ENCODE results near the gene MTX1.

MTX1 gene

DNA sequence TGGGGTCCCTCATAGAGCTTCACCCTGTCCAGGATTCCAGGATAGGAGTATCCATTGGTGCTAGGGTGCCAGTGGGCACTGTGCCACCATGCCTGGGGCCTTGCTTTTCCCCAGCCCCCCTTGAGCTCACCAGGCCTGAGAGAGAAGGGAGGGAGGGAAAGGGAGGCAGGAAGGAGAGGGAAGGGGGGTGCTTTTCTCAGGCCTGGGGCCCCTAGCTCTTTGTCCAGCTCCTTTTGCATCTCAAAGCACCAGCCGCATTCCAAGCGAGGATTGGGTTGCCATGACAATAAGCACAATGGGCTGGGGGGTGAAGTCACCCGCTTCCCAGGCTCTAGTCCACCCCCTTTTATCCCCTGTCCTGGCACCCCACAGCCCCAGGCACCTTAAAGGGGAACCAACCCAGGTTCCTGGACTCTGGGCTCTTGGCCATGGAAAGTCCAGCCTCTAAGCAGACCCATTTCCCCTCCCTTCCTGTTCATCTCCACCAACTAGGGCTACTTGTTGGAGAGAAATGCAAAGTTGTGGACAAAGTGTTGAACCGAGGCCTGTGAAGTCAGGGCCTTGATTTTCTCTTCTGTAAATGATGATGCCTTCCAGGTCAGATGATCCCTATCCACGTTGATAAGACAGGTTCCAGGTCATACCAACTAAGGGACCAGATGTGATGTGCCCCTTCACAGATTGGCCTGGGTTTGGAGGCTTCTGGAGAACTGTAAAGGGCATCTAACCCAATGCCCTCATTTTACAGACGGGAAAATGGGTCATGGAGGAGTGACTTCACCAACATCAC, 12.2 kb upstream of the MTX1 start:
- no peak overlapping the region for H3K27ac ChIP-seq
- TF ChIP-seq, protein P1, sequence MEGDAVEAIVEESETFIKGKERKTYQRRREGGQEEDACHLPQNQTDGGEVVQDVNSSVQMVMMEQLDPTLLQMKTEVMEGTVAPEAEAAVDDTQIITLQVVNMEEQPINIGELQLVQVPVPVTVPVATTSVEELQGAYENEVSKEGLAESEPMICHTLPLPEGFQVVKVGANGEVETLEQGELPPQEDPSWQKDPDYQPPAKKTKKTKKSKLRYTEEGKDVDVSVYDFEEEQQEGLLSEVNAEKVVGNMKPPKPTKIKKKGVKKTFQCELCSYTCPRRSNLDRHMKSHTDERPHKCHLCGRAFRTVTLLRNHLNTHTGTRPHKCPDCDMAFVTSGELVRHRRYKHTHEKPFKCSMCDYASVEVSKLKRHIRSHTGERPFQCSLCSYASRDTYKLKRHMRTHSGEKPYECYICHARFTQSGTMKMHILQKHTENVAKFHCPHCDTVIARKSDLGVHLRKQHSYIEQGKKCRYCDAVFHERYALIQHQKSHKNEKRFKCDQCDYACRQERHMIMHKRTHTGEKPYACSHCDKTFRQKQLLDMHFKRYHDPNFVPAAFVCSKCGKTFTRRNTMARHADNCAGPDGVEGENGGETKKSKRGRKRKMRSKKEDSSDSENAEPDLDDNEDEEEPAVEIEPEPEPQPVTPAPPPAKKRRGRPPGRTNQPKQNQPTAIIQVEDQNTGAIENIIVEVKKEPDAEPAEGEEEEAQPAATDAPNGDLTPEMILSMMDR (conservative IDR thresholded peaks at IDR 0.05): no peak

DNA sequence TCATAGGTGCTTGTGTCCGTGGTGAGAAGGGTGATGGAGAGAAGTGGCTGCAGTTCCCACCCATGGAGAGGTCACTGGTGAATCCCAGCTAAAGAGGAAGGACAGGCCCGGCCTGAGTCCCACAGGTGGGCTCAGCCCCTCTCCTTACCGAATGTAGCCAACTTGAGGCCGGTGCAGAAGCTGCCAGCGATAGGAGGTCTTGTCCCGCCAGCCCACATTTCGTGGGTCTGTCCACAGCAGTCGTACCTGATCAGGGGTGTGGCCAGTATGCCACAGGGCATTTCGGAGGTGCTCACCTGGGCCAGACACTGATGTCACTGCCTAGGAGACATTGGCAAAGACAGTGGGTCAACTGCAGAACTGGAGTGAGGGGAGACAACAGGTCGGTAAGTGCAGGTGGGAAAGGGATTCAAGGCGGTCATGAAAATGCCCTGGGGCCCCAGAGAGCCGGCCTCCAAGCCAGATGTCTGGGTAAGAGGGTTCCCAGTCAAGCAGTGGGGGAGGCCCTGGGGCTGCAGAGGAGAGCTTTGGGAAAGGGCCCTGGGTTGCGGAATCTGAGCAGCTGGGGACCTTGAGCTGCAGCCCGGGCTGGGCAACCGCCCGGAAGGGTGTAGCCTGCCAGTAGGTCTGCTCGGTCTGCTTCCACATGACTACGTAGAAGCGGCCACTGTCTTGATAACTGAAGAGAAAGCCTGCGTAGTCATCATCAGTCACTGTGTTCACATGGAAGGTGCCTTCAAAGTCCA, 11.4 kb upstream of the MTX1 start:
- H3K27ac ChIP-seq: no peak overlapping the region
- TF ChIP-seq, protein P1 (conservative IDR thresholded peaks at IDR 0.05): no peak

DNA sequence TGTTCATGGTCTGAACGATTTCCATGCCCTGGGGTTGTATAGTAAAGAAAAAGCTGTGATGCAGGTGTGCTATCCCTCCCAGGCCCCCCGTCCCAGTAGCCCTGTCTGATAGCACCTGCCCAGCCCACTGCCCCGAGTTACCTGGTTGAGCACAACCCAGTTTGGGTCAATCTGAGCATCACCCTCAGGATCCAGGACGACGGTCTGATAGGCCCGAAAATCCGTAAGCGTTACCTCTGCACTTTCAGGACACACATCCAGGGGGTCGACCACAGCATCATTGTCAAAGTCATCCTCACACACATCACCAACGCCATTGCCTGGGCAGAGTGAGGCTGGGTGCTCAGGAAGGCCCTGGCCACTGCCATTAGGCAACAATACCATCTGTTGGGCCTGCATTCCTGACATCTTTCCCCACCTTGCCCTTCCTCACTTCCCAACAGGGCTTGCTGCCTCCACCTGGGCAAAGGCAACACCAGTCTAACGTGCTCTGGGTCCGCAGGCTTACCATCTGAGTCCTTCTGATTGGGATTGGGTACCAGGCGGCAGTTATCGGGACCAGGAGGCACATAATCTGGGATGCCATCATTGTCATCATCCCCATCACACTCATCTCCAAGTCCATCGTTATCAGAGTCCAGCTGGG, 10.5 kb upstream of the MTX1 start:
- H3K27ac ChIP-seq: no peak overlapping the region
- TF ChIP-seq, protein P1 (conservative IDR thresholded peaks at IDR 0.05): no peak

DNA sequence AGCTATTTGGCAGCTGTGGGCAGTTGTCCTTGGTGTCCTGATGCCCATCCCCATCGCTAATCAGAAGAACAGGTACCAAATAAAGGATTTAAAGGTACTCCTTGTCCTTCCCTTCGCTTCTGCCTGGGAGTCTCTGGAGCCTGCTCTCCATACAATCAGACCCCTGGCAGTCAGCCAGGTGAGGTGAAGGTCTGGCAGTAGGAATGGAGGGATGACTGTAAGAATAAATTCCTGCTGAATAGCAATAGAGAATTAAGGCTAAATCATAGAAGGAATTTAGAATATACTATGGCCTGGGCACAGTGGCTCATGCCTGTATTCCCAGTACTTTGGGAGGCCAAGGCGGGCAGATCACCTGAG, 10.0 kb upstream of the MTX1 start:
- TF ChIP-seq, protein P1 (conservative IDR thresholded peaks at IDR 0.05): no peak
- no peak overlapping the region for H3K27ac ChIP-seq

DNA sequence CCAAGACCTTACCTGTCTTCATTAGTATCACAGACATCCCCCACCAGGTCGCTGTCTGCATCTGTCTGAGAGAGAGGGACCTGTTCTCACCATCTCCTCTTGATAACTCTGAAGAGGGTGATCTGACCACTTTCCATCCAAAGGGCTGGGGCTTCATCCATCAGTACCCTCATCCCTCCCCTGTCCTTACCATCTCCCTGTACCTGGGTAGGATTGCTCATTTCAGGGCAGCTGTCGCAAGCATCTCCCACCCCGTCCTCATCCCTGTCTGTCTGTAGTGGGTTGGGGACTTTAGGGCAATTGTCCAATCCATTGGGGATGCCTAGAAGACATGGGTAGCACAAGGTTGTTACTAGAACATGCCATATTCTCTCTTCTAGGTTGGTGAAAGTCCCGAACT, 8.7 kb upstream of the MTX1 start:
- TF ChIP-seq, protein P1 (conservative IDR thresholded peaks at IDR 0.05): no peak
- H3K27ac ChIP-seq: no peak overlapping the region

DNA sequence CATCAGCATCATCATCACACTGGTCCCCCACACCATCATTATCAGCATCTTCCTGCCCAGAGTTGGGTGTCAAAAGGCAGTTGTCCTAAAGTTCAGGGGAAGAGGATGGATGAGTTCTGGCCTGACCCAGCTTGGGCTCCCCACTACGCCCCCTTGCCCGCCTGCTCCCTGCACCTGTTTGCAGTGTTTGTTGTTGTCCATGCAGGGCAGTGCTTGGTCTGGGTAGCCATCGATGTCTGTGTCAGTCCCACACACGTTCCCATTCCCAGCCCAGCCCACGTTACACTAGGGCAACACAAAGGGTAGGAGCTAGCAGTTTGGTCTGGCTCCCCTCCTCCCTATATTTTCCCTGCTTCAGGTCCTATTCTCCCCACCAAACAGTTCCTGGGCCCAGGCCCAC, 7.6 kb upstream of the MTX1 start:
- TF ChIP-seq, protein P1 (conservative IDR thresholded peaks at IDR 0.05): no peak
- H3K27ac ChIP-seq: no peak overlapping the region

DNA sequence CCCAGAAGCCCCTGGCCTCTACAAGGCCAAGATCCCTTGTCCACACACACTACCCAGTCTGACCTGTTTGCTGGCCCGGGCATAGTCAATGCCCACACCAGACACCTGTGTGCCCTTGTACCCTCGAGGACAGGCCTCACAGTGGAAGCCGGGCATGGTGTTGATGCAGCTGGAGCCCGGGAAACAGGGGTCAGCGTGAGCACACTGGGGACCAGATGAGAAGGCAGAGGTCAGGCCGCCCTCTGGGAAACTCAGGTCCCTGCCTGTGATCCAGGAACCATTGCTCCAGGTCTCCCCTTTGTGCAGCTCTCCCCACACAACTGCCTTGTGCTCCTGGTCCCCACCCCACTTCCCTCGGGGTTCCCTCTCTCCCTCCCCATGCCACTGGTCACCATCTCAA, 6.3 kb upstream of the MTX1 start:
- no peak overlapping the region for H3K27ac ChIP-seq
- TF ChIP-seq, protein P1 (conservative IDR thresholded peaks at IDR 0.05): no peak

All from VCaP (cell line).